Coronary artery (tissue), 2 donors: Measurements from ENCODE around the gene SLC7A6OS.
A peak's percentile ranks its signal among the peaks of the same experiment; 100 is the strongest.

Experiments
- DNase-seq: peaks from one replicate; pipeline ENCODE4 v3.0.0-alpha.2; 2017; ENCODE audit warnings: low spot score
- H3K27ac ChIP-seq, 2 donors: fragments of 200-600 bp; sonication (generic); one replicate each; pipeline ENCODE4 v1.5.1; 2016 to 2019
- H3K4me3 ChIP-seq: fragments of 200-600 bp; sonication (generic); 2 replicates; pipeline ENCODE4 v1.5.1; 2016; ENCODE audit warnings: mild to moderate bottlenecking, moderate library complexity
- CTCF ChIP-seq: fragments of 200-600 bp; sonication (generic); IDR thresholded peaks from one replicate; pipeline ENCODE4 v1.5.1; 2019; ENCODE audit warnings: antibody characterized with exemption

The SLC7A6OS gene

GRCh38 chr16:68287276-68288251 is 23.2 kb downstream of the SLC7A6OS start:
- Histone ChIP-seq H3K4me3 (no peak overlapping the region), H3K27ac (peak overlapping the region; percentile 70 to 86)
- TF ChIP-seq CTCF, result no peak
- DNase-seq, result peak; percentile 86

DNA sequence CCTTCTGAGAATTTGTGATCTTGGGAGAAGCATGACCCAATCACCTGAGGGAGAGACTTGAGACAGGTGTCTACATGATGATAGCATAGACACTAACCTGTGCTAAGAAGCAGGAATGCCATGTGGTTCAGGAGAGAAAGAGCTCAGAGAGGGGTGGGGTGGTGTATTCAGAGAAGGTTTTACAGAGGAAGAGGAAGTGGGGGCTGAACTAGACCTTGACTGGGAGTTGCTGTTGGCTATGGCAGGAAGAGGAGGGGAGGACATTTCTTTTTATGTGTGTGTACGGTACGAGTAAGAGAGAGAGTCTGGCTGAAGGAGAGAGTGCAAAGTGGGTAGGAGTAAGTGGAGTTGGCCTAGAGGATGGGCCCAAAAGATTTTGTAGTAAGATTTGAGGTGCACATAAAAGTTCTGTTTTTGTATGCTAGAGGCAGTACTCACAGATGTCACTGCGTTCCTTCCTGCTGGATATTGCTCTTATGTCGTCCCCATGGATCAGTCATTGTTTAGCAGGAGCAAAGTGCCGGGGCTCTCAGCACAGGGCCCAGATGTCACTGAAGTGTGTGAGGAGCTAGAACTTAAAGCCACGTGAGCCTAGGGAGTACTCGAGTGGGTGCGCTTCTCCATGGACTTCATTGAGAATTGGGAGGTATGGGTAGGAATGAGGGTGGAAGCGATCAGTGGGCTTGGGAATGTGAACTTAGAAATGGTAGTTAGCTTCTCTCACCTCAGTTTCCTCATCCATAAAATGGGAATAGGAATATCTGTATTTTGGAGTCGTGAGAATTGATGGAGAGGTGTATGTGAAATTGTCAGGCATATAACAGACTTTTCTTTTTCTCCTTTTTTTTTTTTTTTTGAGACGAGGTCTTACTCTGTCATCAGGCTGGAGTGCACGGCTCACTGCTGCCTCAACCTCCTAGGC is 24.3 kb downstream of the SLC7A6OS start:
- DNase-seq, result no peak
- peak overlapping the region in 1 of 2 donors; percentile 86 for H3K27ac ChIP-seq
- no peak overlapping the region for H3K4me3 ChIP-seq
- TF ChIP-seq CTCF, result no peak

DNA sequence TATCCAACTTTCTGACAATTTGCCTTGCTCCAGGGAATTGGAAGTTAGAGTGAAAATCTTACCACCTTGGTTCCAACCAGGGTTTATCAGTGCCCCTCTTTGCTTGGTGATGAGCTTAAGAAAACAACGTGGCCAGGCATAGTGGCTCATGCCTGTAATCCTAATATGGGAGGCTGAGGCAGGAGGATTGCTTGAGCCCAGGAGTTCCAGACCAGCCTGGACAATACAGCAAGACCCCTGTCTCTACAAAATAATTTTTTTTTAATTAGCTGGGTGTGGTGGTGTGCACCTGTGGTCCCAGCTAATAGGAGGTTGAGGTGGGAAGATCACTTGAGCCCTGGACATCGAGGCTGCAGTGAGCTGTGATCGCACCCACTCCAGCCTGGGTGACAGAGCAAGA is 25.1 kb downstream of the SLC7A6OS start:
- no peak for DNase-seq
- Histone ChIP-seq H3K27ac (peak overlapping the region in 1 of 2 donors; percentile 72), H3K4me3 (no peak overlapping the region)
- no peak for TF ChIP-seq CTCF

GRCh38 chr16:68284847-68285246 is 25.9 kb downstream of the SLC7A6OS start:
- DNase-seq, result no peak
- no peak for TF ChIP-seq CTCF
- H3K27ac ChIP-seq, result peak overlapping the region in 1 of 2 donors; percentile 72
- H3K4me3 ChIP-seq, result no peak overlapping the region

DNA sequence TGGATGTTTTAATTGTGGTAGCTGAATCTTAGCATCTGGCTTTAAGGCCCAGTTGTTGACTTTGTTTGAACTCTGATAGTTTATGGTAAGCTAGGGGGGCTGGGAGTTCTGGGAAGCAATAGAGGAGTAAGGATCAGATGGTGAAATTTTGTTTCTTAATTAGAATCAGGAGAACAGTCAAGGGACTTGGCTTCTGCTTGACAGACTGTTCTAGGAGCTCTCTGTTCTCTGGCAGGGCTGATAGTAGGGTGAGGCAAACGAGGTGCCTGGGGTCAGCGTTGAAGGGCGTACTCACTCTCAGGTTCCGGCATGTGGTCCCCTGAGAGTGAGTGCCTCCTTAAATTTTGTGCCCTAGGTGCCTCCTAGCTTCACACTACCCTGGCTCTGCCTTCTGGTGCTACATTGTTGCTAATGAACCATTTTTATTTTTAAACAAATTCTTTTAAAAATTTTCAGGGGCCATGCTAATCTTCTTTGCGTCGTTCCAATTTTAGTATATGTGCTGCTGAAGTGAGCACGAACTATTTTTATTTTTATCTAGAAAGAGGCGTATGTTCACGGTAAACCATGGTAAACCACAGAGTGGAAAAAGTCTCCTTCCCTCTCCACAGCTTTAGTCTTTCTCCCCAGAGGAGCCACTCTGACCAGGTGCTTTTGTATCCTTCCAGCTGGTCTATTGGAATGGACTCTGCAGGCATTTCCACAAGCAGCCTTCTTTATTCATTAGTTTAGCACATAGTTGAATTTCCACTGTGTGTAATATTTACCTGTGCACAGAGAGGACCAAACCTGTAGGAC is 26.7 kb downstream of the SLC7A6OS start:
- Histone ChIP-seq H3K4me3 (no peak overlapping the region), H3K27ac (peak overlapping the region in 1 of 2 donors; percentile 45)
- DNase-seq, result no peak
- no peak for TF ChIP-seq CTCF

GRCh38 chr16:68283346-68283745 is 27.4 kb downstream of the SLC7A6OS start:
- TF ChIP-seq CTCF, result no peak
- DNase-seq, result no peak
- no peak overlapping the region for H3K4me3 ChIP-seq
- H3K27ac ChIP-seq, result peak overlapping the region; percentile 23 to 41
